A549 treated with dexamethasone at 1 μM for 4 hours (cell line): ENCODE data around the gene SYTL1. TPM values are rescaled to one million over a fixed set of nuclear protein-coding genes. Genes with fewer than 3 reads are reported as not detected.

ENCODE experiments used
- total RNA-seq: library from RNA; stranded (reverse); fragments of 200-300 nt; extraction: Qiagen RNA extraction; gene quantifications from 5 replicates; pipeline ENCODE4 v1.2.3, GENCODE V29; 2022

The SYTL1 gene
- 0.10 to 0.73 TPM (median 0.45 TPM) in 5 replicates for total RNA-seq

DNA sequence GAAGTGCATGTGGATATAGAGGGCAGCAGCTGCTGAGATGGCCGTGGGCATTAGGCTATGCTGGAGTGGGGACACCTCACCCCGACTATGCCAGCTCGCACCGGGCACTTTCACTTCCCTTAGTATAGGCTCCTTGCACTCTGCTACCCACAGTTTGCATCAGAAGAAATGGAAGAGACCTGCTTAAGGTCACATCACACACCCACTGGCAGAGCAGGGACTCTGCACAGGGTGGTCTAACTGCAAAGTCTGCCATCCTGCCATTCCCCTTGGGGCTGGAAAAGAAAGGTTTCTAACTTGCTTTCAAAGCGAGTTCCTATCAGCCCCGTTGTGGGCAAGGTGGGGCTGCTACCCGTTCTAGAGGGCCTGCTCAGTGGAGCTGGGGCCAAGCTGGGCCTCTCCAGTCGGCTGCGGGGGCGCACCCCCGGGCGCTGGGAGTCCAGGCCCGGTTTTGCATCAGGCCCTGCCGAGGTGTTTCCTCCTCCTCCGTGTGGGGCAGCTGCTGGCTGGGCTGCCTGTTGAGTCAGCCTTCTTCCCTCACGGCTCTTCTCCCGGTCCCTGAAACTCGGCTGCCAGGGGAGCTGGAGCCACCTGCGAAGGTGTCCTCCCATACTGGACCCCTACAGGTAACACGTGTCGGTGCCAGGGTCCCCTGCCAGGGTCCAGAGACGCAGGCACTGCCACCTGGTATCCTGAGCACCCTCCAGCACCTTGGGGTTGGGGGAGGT lies at the start of gene SYTL1:
TSS of gene SYTL1 (plus strand) at position 498 of the 728 bp plus-strand sequence. CDS start 3,313 bp downstream, outside the sequence.

DNA sequence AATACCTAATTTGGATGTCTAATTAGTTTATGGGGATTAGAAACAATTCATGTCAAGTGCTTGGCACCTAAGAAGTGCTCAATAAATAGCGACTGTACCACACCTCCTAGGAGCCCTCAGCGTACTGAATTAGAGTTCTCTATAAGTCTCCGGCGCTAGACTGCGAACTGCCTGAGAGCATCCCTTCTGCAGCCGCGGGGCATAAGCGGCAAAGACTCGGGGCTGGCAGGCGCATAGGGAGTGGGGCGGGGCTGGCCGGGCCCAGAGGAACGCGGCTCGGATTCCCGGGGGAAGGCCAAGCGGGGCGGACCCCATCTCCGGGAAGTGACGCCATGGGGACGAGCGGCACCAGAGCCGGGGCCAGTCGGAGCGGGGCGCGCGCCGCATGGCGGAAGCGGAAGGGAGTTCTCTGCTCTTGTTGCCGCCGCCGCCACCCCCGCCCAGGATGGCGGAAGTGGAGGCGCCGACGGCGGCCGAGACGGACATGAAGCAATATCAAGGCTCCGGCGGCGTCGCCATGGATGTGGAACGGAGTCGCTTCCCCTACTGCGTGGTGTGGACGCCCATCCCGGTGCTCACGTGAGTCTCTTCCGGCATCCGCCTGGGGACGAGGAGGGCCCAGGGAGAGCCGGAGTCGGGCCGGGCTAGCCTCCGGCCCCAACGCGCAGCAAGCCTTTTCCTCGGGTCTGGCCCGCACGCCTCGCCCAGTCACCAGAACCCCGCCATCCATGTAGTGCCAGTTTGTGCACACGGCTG lies 19.8 kb upstream of the SYTL1 start, which contains the start of gene TMEM222:
TSS of gene TMEM222 (plus strand) at position 351 of the 756 bp plus-strand sequence. CDS start at position 386, 35 bp downstream.

DNA sequence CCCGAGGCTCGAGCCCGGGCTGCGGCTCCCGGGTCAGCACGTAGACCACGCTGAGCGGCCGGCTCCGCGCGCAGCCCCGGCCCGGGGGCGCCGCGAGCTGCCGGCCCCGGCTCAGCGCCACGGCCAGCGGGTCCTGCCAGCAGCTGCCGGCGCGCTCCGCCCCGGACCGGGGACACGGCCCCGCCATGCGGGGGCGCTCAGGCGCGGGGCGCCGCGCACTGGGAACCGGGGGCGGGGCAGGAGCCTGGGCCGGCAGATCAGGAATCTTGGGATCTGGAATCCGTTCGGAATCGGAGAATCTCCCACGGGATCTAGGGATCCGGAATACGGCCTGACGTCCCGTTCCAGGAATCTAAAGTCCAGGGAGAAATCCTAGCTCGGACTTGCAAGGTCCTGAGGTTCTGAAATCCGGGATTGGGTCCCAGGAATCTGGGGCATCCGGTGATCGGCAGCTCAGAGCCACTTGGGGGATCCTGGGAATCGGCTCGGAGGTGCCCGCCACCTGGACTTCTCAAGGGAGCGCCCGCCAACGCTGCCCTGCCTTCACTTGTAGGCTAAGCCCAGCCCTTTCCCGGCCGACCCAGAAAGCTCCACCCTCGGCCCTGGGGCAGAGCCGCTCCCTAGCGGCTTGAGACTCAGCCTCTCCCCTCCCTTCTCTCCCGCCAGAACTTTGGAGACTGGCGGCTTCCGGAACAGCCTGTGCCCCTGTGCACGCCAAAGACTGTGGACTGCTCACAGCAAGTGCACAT lies 24.8 kb downstream of the SYTL1 start, which contains the start of gene MAP3K6:
TSS of gene MAP3K6 (minus strand) at position 551 of the 749 bp plus-strand sequence. CDS start at position 187, 364 bp downstream.

GRCh38 chr1:27374362-27375086 lies 32.7 kb downstream of the SYTL1 start, which contains the start of gene FCN3:
Gene FCN3 (minus strand): TSS chr1:27374824. CDS start chr1:27374818, 6 bp downstream.

DNA sequence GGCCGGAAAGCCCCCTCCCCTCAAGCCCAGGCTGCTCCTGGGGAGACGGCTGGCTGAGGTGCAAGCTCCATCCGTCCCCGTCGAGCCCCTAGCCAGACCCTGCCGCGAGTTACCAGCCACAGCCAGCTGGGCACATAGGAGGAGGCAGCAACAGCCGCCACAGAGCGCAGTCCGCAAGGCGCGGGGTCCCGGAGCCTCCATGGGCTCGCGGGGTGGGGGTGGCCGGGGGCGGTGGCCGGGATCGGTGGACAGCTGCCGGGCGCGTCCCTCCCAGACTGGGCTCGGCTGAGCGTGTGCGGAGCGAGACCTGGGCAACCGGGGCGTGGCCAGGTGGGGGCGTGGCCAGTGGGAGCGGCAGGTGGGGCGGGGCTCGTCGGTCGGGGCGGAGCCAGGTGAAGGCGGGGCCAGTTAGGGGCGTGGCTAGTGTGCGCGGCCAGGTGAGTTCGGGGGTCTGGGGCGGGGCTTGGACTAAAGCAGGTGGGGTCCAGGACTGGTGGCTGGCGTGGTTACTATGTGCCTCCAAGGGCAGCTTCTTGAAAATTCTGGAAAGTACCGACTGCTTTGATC lies 41.3 kb downstream of the SYTL1 start, which contains the start of gene CD164L2:
TSS of gene CD164L2 (minus strand) at position 295 of the 567 bp plus-strand sequence. CDS start at position 201, 94 bp downstream.

DNA sequence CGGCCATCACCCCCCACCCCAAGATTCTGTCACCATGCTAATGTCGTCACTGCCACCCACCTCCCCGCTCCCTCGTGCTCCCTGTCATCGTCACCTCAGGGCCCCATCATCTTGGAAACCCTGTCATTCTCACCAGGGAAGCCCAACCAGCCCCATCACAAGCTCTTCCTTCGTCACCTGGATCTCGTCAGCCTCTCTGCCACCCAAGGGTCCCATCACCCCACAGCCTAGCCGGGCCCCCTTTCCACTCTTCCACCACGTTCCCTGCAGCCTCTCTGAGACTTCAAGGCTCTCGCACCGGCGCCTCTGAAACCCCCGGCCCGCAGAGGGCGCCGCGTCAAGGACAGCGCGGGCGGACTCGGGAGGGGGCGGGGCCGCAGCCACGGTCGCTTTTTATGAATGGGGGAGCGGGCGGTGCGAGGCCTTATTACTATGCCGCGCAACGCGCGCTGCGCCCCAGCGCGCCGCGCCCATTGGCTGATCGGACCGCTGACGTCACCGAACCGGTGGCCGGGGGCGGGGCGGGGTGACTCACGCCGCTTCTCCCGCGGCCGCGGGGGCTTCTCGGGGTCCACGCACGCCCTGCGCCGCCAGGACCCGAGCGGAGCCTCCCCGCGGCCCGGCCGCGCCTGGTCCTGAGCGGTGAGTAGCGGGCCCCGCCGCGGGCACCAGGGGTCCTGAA lies 50.4 kb downstream of the SYTL1 start, which contains the start of gene GPR3:
TSS of gene GPR3 (plus strand) at position 527 of the 682 bp plus-strand sequence. CDS start 1,177 bp downstream, outside the sequence.

Other genes starting within 250 kb of the SYTL1 start
- gene SLC9A1, start 186.9 kb upstream of the SYTL1 start, total RNA-seq = 15.0 to 23.8 TPM (median 21.1 TPM) in 5 replicates
- 5.2 to 8.0 TPM (median 7.4 TPM) in 5 replicates for gene WDTC1, start 107.4 kb upstream of the SYTL1 start, total RNA-seq
- gene TMEM222, start 19.9 kb upstream of the SYTL1 start, total RNA-seq = 39.9 to 46.8 TPM (median 44.6 TPM) in 5 replicates
- 11.2 to 21.7 TPM (median 19.9 TPM) in 5 replicates for gene MAP3K6, start 24.9 kb downstream of the SYTL1 start, total RNA-seq
- gene FCN3, start 32.8 kb downstream of the SYTL1 start, total RNA-seq = not detected in 5 replicates
- not detected in 5 replicates for gene CD164L2, start 41.3 kb downstream of the SYTL1 start, total RNA-seq
- gene GPR3, start 50.6 kb downstream of the SYTL1 start, total RNA-seq = 1.3 to 1.8 TPM (median 1.6 TPM) in 5 replicates
- 45.8 to 64.5 TPM (median 61.1 TPM) in 5 replicates for gene WASF2, start 148.1 kb downstream of the SYTL1 start, total RNA-seq